CD8-positive, alpha-beta memory T cell (primary cell): Measurements from ENCODE around the gene ZCCHC14. TPM values are rescaled to one million over a fixed set of nuclear protein-coding genes. Genes with fewer than 3 reads are reported as not detected.
A peak's percentile ranks its signal among the peaks of the same experiment; 100 is the strongest.

Experiments
- CTCF ChIA-PET: fragments of 350-600 bp; sonication (Branson Sonifier 250); formaldehyde crosslinking; loops from one replicate; lab custom pipeline; 2021; ENCODE audit warnings: antibody characterized with exemption; lab: Charles Lee
- POLR2A ChIA-PET: fragments of 350-600 bp; sonication (Branson Sonifier 250); formaldehyde crosslinking; loops from one replicate; lab custom pipeline; 2021; ENCODE audit warnings: antibody characterized with exemption; lab: Charles Lee
- DNase-seq, 5 donors: peaks; one replicate each; pipeline versions ENCODE4 v3.0.0 to v3.0.0-alpha.2; 2020 to 2022; ENCODE audit warnings: mixed read lengths in 1 of 5
- H3K27ac ChIP-seq: one replicate; pipeline ENCODE4 v1.7.0; 2013; ENCODE audit warnings: low read depth, mild to moderate bottlenecking, low read length, moderate library complexity
- H3K27me3 ChIP-seq: 2 replicates; pipeline ENCODE4 v1.7.0; 2013; ENCODE audit warnings: low read length, mild to moderate bottlenecking; ENCODE audit not compliant: insufficient read depth, poor library complexity, severe bottlenecking
- H3K36me3 ChIP-seq: 2 replicates; pipeline ENCODE4 v1.7.0; 2013; ENCODE audit warnings: mild to moderate bottlenecking, low read length, moderate library complexity; ENCODE audit not compliant: insufficient read depth
- H3K4me1 ChIP-seq: 2 replicates; pipeline ENCODE4 v1.7.0; 2013; ENCODE audit warnings: mild to moderate bottlenecking, low read length, moderate library complexity; ENCODE audit not compliant: insufficient read depth
- H3K4me3 ChIP-seq: 2 replicates; pipeline ENCODE4 v1.7.0; 2013; ENCODE audit warnings: mild to moderate bottlenecking, low read length
- H3K9me3 ChIP-seq: 2 replicates; pipeline ENCODE4 v1.7.0; 2013; ENCODE audit warnings: mild to moderate bottlenecking, low read length
- H3K27ac Mint-ChIP-seq, 8 donors: one replicate each; pipeline ENCODE4 v1.8.0; 2020 to 2021; ENCODE audit warnings: mixed read lengths in 8 of 8, mild to moderate bottlenecking in 6 of 8, inconsistent platforms in 3 of 8, moderate library complexity in 3 of 8
- H3K27me3 Mint-ChIP-seq, 2 donors: one replicate each; pipeline ENCODE4 v1.8.0; 2020 to 2021; ENCODE audit warnings: mixed read lengths in 2 of 2, mild to moderate bottlenecking in 1 of 2, moderate library complexity in 1 of 2
- H3K36me3 Mint-ChIP-seq, 3 donors: one replicate each; pipeline ENCODE4 v1.8.0; 2020 to 2021; ENCODE audit warnings: mixed read lengths in 3 of 3, inconsistent platforms in 1 of 3, mild to moderate bottlenecking in 1 of 3
- H3K4me1 Mint-ChIP-seq, 3 donors: one replicate each; pipeline ENCODE4 v1.8.0; 2020 to 2021; ENCODE audit warnings: mixed read lengths in 3 of 3, inconsistent platforms in 1 of 3, mild to moderate bottlenecking in 1 of 3
- H3K4me3 Mint-ChIP-seq, 7 donors: one replicate each; pipeline ENCODE4 v1.8.0; 2020 to 2021; ENCODE audit warnings: mixed read lengths in 7 of 7, mild to moderate bottlenecking in 6 of 7, moderate library complexity in 4 of 7, inconsistent platforms in 2 of 7
- H3K9me3 Mint-ChIP-seq, 5 donors: one replicate each; pipeline ENCODE4 v1.8.0; 2020 to 2022; ENCODE audit warnings: mixed read lengths in 5 of 5, mild to moderate bottlenecking in 3 of 5, moderate library complexity in 2 of 5, inconsistent platforms in 1 of 5
- polyA plus RNA-seq: library from polyadenylated mRNA; unstranded; fragments of 300-500 nt; fragmentation: Illumina TruSeq; gene quantifications from one replicate; pipeline ENCODE4 v1.2.3, GENCODE V29; 2021
- total RNA-seq, 2 experiments: library from RNA; stranded (reverse); gene quantifications; one replicate each; pipeline ENCODE4 v1.2.3, GENCODE V29; 2021

Gene ZCCHC14
- total and polyA plus RNA-seq, 3 experiments from 2014 or later: 0.77 to 6.2 (median 6.1) TPM

DNA sequence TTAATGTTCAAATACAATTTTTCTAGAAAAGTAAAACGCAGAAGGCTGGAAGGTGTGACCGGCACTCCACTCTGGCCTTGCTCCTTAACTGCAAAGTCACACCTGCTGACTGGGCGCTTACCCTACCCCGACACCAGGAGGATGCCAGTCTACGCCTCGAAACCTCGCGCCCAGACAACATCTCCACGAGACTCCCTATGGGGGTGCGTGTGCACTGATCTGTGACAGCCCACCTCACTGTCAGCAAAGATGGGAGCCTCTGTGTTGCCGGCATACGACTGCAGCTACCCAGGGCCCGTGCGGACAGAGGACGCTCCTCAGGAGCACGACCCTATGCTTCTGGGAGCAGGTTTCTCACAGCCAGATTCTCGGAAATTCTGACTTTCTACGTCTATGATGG lies 74.6 kb downstream of the ZCCHC14 start:
- H3K4me1 ChIP-seq: no peaks in the 10 kb centered on the region
- Mint-ChIP-seq H3K27me3 (no peaks in the 10 kb centered on the region), H3K36me3 (peaks cover 5 to 70% (median 14%) of the 10 kb centered on the region in 3 donors), H3K9me3 (no peaks in the 10 kb centered on the region), H3K4me3 (no peak overlapping the region), H3K4me1 (no peaks in the 10 kb centered on the region), H3K27ac (no peak overlapping the region)
- POLR2A ChIA-PET: no interaction called here
- H3K27me3 ChIP-seq: no peaks in the 10 kb centered on the region
- H3K4me3 ChIP-seq: no peak overlapping the region
- no peak for DNase-seq
- peaks cover 12% of the 10 kb centered on the region for H3K36me3 ChIP-seq
- no peaks in the 10 kb centered on the region for H3K9me3 ChIP-seq
- CTCF ChIA-PET: interaction anchor here (2.2 kb wide), 1 partner anchor 217 kb away, joined by 14 read pairs; no protein-coding TSS in a partner anchor
- H3K27ac ChIP-seq: no peak overlapping the region

DNA sequence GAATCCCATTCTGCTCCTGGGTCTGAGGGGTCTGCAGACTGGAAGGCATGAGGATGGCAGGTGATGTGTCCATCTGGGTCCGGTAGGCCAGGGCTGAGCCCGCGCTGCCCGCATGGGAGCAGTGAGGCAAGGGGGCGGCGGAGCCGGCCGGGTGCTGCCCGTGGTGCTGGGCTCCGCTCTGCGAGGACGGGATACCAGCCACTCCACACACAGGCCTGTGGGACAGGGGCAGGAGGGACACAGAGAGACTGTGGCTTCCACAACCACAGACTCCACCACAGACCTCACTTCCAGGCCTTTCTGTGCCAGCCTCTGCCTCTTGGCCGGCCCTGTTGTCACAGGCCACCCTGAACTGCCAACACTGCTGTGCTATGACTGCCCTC lies 75.3 kb downstream of the ZCCHC14 start:
- DNase-seq: no peak
- Histone ChIP-seq H3K9me3 (no peaks in the 10 kb centered on the region), H3K27me3 (no peaks in the 10 kb centered on the region), H3K4me1 (no peaks in the 10 kb centered on the region), H3K4me3 (no peak overlapping the region), H3K36me3 (peaks cover 12% of the 10 kb centered on the region), H3K27ac (no peak overlapping the region)
- H3K36me3 Mint-ChIP-seq: peaks cover 5 to 71% (median 14%) of the 10 kb centered on the region in 3 donors
- H3K4me3 Mint-ChIP-seq: no peak overlapping the region
- no peaks in the 10 kb centered on the region for H3K9me3 Mint-ChIP-seq
- H3K4me1 Mint-ChIP-seq: no peaks in the 10 kb centered on the region
- ChIA-PET CTCF (interaction anchor here (1.5 to 2.2 kb wide), 3 partner anchors 9 to 218 kb away, joined by 4 to 14 read pairs (median 5); no protein-coding TSS in a partner anchor), POLR2A (no interaction called here)
- no peaks in the 10 kb centered on the region for H3K27me3 Mint-ChIP-seq
- H3K27ac Mint-ChIP-seq: no peak overlapping the region

DNA sequence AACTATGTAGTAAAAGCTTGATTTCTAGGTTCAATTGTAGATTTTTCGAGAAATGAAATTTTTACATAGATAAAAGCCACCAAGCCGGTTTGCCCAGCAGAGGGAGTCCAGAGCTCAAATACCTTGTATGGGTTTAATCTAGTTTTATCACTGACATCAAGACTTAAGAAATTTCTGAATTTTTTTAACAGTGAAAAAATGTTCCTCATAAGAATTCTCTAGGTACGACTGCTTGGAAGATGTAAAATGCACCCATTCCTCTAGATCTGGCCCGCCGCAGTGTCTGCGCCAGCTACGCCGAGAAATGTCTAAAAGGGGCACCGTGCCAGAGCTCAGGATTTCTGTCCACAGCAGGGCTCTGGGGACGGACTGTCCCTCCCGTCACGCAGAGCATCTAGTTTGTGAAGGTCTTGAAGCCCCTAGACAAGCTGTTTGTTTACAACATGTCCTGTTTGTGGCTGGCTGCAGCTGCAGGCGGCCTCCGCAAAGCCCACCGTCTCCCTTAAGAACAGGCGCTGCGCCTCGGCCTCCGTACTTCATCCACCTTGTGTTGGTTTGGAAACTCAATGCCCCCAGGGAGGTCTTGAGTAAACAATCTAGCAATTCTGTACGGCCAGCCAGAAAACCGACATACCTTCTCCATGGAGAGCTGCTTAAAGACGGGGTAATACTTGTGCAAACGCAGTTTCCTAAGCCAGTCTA lies 75.8 kb downstream of the ZCCHC14 start:
- Mint-ChIP-seq H3K4me3 (no peak overlapping the region), H3K27me3 (no peaks in the 10 kb centered on the region), H3K36me3 (peaks cover 4 to 72% (median 12%) of the 10 kb centered on the region in 3 donors), H3K27ac (no peak overlapping the region), H3K9me3 (no peaks in the 10 kb centered on the region), H3K4me1 (no peaks in the 10 kb centered on the region)
- ChIA-PET POLR2A (no interaction called here), CTCF (interaction anchor here (1.5 to 2.2 kb wide), 3 partner anchors 10 to 219 kb away, joined by 4 to 14 read pairs (median 5); no protein-coding TSS in a partner anchor)
- H3K4me1 ChIP-seq: no peaks in the 10 kb centered on the region
- peak in 1 of 5 donors; percentile 32 for DNase-seq
- no peaks in the 10 kb centered on the region for H3K27me3 ChIP-seq
- peaks cover 12% of the 10 kb centered on the region for H3K36me3 ChIP-seq
- no peaks in the 10 kb centered on the region for H3K9me3 ChIP-seq
- H3K27ac ChIP-seq: no peak overlapping the region
- no peak overlapping the region for H3K4me3 ChIP-seq

DNA sequence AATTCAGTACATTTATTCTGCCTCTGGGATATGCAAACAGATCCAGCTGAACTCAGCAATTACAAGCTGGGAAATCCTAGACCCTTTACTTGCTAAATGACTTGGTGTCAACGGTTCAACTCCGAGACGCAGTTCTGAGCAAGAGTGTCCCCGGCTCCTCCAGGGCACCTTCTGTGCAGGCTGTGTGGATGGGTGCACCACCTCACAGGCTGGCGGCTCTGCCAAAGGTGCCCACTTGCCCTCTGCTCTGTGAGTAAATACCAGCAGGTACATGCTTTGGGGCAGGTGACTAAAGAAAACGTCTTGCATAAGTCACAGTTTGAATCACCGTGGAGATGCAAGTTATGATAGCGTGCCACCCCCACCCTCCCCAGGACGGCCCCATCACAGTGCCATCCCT lies 77.4 kb downstream of the ZCCHC14 start:
- peaks cover 0 to 2% of the 10 kb centered on the region in 2 donors for H3K27me3 Mint-ChIP-seq

DNA sequence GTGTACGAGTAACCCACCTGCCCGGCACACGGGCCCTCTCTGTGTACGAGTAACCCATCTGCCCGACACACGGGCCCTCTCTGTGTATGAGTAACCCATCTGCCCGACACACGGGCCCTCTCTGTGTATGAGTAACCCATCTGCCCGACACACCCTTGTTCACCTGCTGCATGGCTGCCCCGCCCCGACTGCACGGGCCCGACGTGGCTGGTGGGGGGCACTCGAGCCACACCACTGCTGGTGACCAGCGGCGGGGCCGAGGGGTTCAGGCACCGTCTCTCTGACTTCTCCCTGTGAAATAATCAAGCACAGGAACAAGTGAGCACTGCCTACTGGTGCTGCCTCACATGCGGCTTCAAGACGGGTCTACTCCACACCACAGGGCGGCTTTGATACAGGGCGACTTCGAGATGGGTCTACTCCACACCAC lies 78.6 kb downstream of the ZCCHC14 start:
- Mint-ChIP-seq H3K27ac (no peak overlapping the region), H3K4me3 (no peak overlapping the region), H3K4me1 (no peaks in the 10 kb centered on the region), H3K9me3 (no peaks in the 10 kb centered on the region), H3K36me3 (peaks cover 3 to 72% (median 5%) of the 10 kb centered on the region in 3 donors), H3K27me3 (peaks cover 0 to 2% of the 10 kb centered on the region in 2 donors)
- no peak overlapping the region for H3K4me3 ChIP-seq
- H3K27ac ChIP-seq: no peak overlapping the region
- H3K27me3 ChIP-seq: no peaks in the 10 kb centered on the region
- POLR2A ChIA-PET: no interaction called here
- DNase-seq: no peak
- H3K36me3 ChIP-seq: no peaks in the 10 kb centered on the region
- CTCF ChIA-PET: interaction anchor here (1.4 kb wide), 1 partner anchor 222 kb away, joined by 5 read pairs; no protein-coding TSS in a partner anchor
- H3K9me3 ChIP-seq: no peaks in the 10 kb centered on the region
- no peaks in the 10 kb centered on the region for H3K4me1 ChIP-seq

More for the DNA sequence above, 77.4 kb downstream of the ZCCHC14 start:
- H3K4me1 ChIP-seq: no peaks in the 10 kb centered on the region
- H3K36me3 ChIP-seq: peaks cover 8% of the 10 kb centered on the region
- no peak overlapping the region for H3K4me3 ChIP-seq
- H3K9me3 ChIP-seq: no peaks in the 10 kb centered on the region
- H3K36me3 Mint-ChIP-seq: peaks cover 3 to 71% (median 9%) of the 10 kb centered on the region in 3 donors
- POLR2A ChIA-PET: no interaction called here
- H3K9me3 Mint-ChIP-seq: no peaks in the 10 kb centered on the region
- no peak overlapping the region for H3K27ac Mint-ChIP-seq
- H3K4me1 Mint-ChIP-seq: no peaks in the 10 kb centered on the region
- no peaks in the 10 kb centered on the region for H3K27me3 ChIP-seq
- no peak overlapping the region for H3K4me3 Mint-ChIP-seq
- DNase-seq: no peak
- H3K27ac ChIP-seq: no peak overlapping the region
- CTCF ChIA-PET: interaction anchor here (1.0 kb wide), 2 partner anchors 27 to 221 kb away, joined by 3 to 4 read pairs; no protein-coding TSS in a partner anchor

DNA sequence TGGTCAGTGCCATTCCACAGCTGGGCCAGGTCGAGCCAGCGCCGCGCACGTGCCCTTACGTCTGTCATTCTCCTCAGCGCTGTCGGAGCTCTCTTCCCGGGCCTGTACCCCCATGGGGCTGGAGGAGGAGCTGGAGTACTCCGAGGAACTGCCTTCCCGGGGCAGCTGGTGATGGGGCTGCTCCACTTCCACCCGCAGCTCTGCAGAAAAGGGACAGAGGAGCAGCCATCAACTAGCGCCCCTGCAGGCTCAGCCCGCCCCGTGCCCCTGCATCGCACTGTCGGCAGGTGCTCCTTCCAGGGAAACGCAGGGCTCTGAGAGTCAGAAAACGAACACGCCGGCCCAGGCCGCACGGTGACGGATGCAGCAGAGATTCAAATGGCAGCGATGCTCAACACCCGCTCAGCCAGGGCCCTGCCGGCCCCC lies 79.8 kb downstream of the ZCCHC14 start:
- H3K4me1 ChIP-seq: no peaks in the 10 kb centered on the region
- H3K4me3 ChIP-seq: no peak overlapping the region
- DNase-seq: no peak
- Mint-ChIP-seq H3K36me3 (peaks cover 3 to 73% (median 7%) of the 10 kb centered on the region in 3 donors), H3K4me3 (no peak overlapping the region), H3K27ac (peak overlapping the region in 1 of 8 donors; percentile 95), H3K9me3 (no peaks in the 10 kb centered on the region), H3K4me1 (no peaks in the 10 kb centered on the region), H3K27me3 (peaks cover 0 to 2% of the 10 kb centered on the region in 2 donors)
- ChIA-PET CTCF (interaction anchor here (1.4 to 1.9 kb wide), 2 partner anchors 19 to 223 kb away, joined by 4 to 5 read pairs; no protein-coding TSS in a partner anchor), POLR2A (no interaction called here)
- no peak overlapping the region for H3K27ac ChIP-seq
- no peaks in the 10 kb centered on the region for H3K36me3 ChIP-seq
- no peaks in the 10 kb centered on the region for H3K27me3 ChIP-seq
- no peaks in the 10 kb centered on the region for H3K9me3 ChIP-seq

DNA sequence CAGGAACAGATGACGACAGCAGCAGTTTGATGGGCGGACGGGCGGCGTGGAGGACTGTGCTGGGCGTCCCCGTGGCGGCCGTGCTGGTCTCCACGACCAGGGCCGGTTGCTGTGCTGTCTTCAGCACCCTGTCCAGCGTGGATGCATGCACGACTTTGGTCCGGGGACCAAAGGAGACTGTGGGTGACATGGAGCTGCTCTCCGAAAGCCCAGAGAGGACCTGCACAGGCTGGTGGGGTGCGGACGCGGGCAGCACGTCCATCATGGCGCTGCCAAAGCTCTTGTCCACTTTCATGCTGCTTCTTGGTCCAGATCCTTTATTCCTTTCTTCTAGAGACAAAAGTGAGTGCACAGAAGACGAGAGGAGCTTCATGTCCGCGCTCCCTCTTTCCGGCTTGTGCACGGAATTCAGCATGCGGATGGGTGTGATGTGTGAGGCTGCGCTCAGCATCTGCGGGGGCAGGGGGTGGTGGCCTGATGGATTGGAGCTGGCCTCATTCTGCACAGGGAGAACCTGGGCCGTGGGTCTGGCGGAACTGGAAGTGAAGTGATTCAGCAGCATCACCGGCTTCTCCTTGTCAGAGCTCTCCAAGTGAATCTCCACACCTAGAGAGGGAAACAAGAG lies 80.3 kb downstream of the ZCCHC14 start:
- no peak overlapping the region for H3K4me3 ChIP-seq
- no peak overlapping the region for H3K27ac ChIP-seq
- Mint-ChIP-seq H3K9me3 (no peaks in the 10 kb centered on the region), H3K36me3 (peaks cover 3 to 70% (median 5%) of the 10 kb centered on the region in 3 donors), H3K4me3 (no peak overlapping the region), H3K27me3 (peaks cover 0 to 2% of the 10 kb centered on the region in 2 donors), H3K4me1 (no peaks in the 10 kb centered on the region), H3K27ac (peak overlapping the region in 1 of 8 donors; percentile 95)
- no peaks in the 10 kb centered on the region for H3K27me3 ChIP-seq
- ChIA-PET POLR2A (no interaction called here), CTCF (interaction anchor here (1.9 kb wide), 1 partner anchor 19 kb away, joined by 4 read pairs; no protein-coding TSS in a partner anchor)
- H3K9me3 ChIP-seq: no peaks in the 10 kb centered on the region
- no peaks in the 10 kb centered on the region for H3K4me1 ChIP-seq
- DNase-seq: no peak
- H3K36me3 ChIP-seq: no peaks in the 10 kb centered on the region
